GM21390 (cell line): ENCODE data around the gene NFE2L3.
"Not testable (repeated sequence)": the region's sequence is repeated elsewhere in the genome, so short reads cannot be mapped to it uniquely, and the experiment has no call there.

Experiments
- ATAC-seq: cut with Tn5 transposase; IDR thresholded peaks from one replicate; pipeline ENCODE4 v1.9.1; 2021; ENCODE audit not compliant: unreplicated experiment

NFE2L3 gene

GRCh38 chr7:26185131-26185843, 33.3 kb downstream of the NFE2L3 start:
- peak; percentile 51 for ATAC-seq

- ATAC-seq: no peak
Observed at GRCh38 chr7:26185844-26186180, 33.8 kb downstream of the NFE2L3 start.

GRCh38 chr7:26186364-26187311, 34.6 kb downstream of the NFE2L3 start:
- ATAC-seq: no peak

GRCh38 chr7:26187380-26188205, 35.6 kb downstream of the NFE2L3 start:
- ATAC-seq: no peak

GRCh38 chr7:26188206-26188956, 36.4 kb downstream of the NFE2L3 start:
- ATAC-seq: no peak

- ATAC-seq: no peak
Observed at GRCh38 chr7:26188957-26189541, 37.1 kb downstream of the NFE2L3 start.

- ATAC-seq: no peak
Observed at GRCh38 chr7:26189697-26190096, 37.7 kb downstream of the NFE2L3 start.

GRCh38 chr7:26190417-26190869, 38.4 kb downstream of the NFE2L3 start:
- ATAC-seq: no peak

GRCh38 chr7:26191233-26191973, 39.4 kb downstream of the NFE2L3 start:
- no peak for ATAC-seq

- no peak for ATAC-seq
Observed at GRCh38 chr7:26191974-26192479, 40.0 kb downstream of the NFE2L3 start.

- ATAC-seq: no peak
Observed at GRCh38 chr7:26192485-26193087, 40.6 kb downstream of the NFE2L3 start.

- ATAC-seq: no peak
Observed at GRCh38 chr7:26193432-26194207, 41.6 kb downstream of the NFE2L3 start.

- ATAC-seq: not testable (repeated sequence)
Observed at GRCh38 chr7:26194764-26195163, 42.8 kb downstream of the NFE2L3 start.

GRCh38 chr7:26195182-26195581, 43.2 kb downstream of the NFE2L3 start:
- ATAC-seq: no peak

GRCh38 chr7:26195867-26196657, 44.1 kb downstream of the NFE2L3 start:
- ATAC-seq: no peak

- no peak for ATAC-seq
Observed at GRCh38 chr7:26197153-26198115, 45.4 kb downstream of the NFE2L3 start.
